ENCODE data around the gene RIN3.

The RIN3 gene

DNA sequence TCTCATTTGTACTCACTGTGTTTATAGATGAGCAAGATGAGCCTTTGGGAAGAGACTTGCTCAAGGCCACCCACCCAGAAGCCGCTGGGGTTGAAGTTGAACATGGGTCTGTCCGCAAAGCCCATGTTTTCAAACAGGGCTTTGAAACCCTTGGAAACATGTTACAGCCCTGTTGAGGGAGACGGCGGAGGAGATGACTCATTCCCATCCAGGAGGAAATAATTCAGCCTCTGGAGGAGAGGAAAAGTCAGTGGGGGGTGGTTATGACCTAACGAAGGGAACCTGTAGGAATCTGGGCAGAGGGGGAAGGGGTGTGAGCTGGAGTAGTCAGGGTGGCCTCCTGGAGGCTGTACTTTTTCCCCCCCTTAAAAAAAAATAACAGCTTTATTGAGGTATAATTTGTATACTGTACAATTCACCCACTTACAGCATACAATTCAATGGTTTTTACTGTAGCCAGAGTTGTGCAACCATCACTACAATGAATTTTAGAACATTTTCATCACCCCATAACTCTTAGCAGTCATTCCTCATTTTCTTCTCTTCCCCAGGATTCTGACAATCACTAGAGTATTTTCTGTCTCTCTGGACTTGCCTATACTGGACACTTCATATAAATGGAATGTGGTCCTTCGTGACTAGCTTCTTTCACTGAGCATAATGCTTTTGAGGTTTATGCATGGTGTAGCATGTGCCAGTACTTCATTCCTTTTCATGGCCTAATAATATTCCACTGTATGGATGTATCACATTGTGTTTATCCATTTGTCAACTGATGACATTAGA is 1.9 kb upstream of the RIN3 start:
- no peak for DNase-seq (ENCODE audit: low read depth in 3 of 3)

DNA sequence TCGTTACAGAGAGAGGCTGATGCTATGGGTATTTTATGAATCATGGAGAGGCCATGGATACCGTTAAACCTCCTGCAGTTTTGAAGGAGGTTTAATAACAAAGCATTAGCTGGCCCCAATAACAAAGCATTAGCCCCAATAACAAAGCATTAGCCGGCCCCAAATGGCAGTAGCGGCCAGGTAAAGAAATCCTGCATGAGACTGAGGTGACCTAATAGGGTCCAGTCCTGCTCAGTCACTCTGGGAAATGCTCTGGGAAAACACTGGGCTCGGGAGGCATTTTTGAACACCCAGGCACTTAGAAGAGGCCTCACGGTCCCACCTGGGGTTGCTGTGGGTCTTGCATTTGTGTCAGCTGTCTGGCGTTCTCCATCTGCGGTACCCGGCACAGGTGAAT is 776 bp upstream of the RIN3 start:
- DNase-seq (ENCODE audit: low read depth in 3 of 3) = no peak

DNA sequence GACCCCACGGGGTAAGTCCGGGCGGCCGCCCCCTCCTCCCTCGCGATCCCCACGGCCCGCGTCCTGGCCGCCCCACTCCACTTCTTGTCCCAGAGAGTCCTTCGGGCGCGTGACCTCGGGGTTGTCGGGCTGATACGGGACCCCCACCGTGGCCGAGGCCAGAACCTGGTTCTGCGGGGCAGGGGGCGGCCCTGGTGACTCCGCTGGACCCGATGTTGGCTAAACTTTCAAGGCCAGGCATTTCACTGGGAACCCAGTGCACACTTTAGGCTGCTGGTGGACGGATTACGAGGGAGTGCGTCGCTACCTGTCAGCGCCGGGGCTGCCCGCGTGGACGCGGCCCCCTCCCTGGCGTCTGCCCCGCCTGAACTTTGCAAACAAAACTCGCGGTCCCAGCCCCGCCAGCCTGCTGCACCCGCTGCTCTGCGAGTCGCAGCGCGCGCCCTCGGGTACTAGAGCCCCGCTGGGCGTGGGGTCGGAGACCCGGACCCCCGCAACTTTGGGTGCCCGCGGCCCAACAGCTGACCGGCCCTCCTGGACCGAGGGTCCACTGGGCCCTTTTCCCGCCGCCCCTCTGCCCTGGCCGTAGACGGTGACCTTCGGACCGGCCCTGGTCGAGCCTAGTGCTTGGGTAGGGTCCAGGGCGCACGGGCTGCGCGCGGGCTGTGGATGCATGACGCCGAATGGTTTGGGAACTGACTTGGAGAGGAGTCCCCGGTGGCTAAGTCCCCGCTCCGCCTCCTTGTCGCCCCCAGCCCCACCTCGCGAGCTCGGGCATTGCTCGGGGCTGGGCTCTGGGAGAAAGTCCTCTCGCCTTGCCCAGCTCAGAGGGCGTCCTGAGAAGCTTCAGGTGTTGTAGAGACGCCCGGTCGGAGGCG is 624 bp downstream of the RIN3 start:
- DNase-seq (ENCODE audit: low read depth in 3 of 3) = peak in 1 of 3 experiments; percentile 21

DNA sequence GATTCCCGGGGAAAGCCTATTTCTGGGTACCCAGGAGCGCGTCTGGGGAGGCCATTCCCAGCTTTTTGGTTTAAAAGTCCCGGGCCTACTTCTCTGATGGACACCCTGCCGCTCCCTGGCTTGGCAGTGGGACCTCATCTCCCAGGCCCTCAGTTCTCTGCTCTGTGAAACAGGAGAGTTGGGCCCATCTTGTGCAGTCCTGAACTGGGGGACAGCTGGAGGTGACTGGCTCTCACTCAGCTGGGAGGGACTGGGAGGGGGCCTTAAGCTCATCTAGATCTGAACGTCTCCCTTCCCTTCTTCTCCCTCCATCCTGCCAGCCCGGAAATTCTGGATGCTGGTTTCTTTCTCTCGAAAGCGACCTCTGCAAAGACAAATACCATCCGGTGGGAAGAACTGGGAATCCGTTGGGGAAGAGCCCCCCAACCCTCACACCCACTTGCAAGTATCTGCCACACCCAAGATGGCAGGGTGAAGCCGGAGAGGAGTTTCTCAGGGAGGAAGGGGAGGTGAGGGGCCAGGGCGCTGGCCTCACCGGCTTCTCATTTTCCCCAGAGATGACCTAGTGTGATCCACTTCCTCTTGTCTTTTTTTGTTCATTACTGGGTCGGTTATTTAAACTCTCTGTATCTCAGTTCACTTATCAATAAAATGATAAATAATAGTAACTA is 1.4 kb downstream of the RIN3 start:
- no peak for DNase-seq (ENCODE audit: low read depth in 3 of 3)

DNA sequence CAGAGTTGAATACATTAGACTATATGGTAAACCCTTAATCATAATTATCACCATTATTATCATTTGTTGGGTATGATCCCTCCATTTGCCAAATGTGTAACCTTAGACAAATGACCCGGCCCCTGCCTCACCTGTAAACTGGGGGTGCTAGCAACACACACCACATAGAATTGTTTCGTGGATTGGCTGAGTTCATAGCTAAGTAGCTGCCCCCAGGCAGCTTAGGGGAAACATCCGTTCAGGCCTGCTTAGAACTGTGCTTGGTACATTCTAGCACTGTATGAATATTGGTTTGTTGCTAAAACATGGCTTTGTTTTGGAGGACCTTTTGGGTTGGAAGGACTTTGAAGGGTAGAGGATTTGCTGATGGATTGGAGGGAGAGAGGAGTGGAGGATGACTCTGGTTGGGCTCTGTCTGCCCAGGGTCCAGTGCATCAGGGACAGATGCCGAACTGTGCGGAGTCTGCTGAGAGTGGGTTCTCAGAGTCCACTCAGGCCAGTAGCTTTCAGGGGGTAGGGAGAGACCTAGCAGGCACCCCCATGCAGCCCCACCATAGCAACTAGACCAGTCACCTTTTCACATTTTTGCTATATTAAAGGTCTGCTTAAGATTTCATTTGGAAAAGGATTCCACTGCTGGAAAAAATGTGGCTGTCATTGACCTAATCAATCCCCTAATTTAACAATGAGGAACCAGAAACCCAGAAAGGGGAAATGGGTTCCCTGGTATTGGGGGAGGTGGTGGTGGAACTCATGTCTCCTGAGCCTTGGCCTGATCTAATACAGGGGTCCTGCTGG is 2.2 kb downstream of the RIN3 start:
- DNase-seq (ENCODE audit: low read depth in 3 of 3) = no peak

DNA sequence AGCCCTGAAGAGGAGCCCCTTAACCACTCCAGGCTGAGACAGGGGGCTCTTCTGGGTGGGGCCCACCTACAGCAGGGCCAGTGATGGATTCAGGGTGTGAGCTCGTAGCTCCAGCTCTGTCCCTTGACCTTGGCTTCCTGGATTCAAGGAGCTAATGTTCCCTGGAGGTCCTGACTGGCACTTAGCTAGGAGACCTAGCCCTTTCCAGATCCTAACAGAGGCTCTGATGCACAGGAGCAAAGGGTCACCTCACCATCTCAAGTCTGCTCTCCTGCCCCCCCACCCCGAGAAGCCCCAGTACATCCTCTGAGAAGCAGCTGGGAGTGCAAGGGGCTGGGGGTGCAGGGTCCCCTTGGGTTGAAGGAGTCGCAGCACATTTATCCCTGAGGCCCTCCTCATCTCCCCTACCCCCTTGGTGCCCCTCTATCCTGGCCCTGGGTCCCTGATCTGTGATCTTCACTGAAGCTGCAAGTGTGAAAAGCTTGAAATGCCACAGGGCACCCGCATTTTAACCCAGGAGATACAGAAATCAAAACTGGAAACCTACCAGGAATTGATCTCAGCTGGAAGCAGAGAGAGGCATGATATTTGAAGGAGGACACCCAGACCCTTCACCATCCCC is 2.9 kb downstream of the RIN3 start:
- DNase-seq (ENCODE audit: low read depth in 3 of 3) = no peak

DNA sequence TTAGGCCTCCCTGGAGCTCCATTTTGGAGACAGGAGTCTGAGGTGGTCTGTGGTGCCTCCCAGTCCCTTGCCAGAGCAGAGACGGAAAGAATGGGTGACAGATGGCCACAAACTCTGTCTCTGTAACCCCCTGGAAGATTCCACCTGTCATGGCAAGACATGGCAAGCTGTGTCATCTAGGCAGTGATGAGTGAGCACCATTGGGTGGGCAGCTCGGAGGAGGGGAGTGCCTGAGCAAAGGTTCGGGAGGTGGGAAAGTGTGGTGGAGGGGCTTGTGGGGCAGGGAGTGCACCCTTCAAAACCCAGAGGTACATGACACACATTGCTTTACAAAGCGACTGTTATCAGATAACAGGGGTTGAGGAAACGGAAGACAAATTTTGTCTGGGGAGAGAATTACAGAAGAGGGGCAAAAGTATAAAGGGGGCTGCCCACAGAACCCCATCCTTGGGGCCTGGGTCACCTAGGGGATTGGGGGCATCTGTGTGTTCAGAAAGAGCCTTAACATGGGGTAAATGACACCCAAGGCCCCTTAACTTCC is 3.5 kb downstream of the RIN3 start:
- DNase-seq (ENCODE audit: low read depth in 3 of 3) = peak in 1 of 3 experiments; percentile 18

DNA sequence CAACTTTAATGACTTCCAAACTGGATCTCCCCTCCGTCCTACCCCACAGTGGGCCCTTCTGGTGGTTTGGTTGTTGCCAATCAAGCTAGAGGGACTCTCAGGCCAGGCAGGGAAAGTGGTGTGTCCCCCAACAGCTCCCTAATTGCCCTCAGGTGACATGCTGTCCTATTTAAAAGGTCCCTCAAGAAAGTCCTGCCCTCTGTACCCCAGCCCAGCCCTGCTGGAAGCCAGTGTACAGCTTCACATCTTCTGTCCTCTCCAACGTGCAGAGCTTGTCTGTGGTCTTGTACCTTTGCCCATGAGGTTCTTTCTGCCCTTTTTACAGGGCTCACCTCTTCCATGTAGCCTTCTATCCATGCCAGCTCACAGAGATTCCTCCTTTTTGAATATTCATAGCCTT is 4.2 kb downstream of the RIN3 start:
- no peak for DNase-seq (ENCODE audit: low read depth in 3 of 3)

DNA sequence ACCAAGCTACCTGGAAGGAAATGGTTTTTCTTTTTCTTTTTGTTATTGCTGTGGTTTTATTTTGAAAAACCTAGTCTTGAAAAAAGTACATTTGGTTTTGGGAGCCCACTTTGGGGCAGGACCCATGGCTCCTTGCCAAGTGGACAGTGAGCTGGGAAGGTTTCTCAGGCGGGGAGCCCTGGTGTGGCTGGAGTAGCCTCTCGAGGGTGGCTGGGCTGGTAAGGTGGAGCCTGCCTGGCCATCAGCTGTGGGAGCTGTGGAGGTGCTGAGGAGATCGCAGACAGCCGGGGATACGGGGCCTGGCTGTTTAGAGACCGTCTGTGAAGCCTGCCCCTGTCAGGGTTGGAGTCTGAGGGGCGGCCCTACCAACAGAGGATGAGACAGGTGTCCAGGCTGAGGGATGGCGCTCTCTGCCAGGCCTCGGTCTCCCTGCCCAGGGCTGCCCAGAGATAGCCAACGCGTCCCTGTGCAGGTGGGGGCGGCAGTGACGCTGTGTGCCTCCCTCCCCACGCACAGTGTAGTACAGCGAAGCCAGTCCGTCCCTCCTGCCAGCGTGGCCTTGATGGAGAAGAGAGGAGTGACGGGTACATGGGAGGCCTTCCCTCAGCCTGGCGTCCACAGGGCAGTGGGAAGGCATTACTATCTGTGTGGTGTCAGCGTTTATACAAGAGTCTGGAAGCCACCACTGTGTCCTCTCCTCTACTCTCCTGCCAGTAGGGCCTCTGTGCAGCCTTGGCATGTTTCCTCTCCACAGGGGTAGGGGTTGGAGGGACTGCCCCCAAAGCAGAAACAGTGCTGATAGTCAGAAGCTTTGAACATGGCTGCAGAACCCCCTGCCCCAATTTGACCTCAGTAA is 5.9 kb downstream of the RIN3 start:
- no peak for DNase-seq (ENCODE audit: low read depth in 3 of 3)

DNA sequence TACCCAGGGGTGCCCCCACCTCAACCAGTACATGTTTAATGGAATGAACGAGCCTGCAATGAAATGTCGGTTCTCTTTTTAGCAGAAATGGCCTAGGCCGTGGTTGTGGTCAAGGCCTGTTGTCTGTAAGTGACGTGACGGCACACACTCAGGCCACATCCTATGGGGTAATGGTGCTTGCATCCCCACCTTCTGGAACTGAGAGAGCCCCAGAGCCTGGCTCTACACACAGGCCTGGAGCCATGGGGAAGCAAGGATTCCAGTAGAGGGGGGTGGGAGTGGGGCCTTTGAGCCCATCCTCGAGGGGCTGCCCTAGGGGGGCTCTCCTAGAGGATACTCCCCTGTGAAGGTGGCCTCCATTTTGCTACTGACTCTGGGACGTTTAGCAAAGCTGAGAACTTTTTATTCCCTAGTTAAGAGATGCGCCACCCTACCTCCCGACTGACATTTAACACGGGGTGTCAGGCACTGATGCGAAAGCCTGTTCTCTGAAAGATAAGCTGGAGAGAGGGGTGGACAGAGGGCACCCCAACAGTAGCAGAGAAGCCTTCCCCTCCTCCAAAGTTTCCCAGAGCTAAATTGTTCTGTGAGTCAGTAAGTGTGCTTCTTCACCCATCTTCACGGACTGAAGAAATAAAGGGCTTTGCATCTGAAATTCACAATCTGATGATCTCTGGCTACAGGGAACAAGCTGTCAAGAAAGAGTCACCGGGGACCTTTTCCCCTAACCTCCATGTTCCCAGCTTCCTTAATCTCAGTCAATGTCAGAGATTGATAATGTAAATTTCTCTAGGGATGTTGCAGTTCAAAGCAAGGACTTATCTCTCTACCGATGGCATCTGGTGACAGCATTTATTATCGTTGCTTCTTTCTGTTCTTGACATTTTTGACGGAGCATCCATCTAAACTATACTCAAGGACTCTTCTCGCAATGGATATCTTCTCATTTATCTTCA is 6.8 kb downstream of the RIN3 start:
- no peak for DNase-seq (ENCODE audit: low read depth in 3 of 3)

DNA sequence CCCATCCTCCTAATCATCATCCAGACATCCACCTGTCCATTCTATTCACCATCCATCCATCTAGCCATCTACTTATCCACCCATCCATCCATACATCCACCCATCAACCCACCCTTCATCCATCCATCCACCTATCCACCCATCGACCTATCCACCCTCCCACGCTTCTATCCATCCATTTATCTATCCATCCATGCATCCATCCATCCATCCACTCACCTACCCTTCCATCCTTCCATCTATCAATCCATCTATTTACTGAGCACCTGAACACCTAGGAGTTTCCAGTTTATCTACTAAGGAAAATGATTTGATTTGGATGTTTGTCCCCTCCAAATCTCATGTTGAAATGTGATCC is 7.5 kb downstream of the RIN3 start:
- DNase-seq (ENCODE audit: low read depth in 3 of 3) = no peak

DNA sequence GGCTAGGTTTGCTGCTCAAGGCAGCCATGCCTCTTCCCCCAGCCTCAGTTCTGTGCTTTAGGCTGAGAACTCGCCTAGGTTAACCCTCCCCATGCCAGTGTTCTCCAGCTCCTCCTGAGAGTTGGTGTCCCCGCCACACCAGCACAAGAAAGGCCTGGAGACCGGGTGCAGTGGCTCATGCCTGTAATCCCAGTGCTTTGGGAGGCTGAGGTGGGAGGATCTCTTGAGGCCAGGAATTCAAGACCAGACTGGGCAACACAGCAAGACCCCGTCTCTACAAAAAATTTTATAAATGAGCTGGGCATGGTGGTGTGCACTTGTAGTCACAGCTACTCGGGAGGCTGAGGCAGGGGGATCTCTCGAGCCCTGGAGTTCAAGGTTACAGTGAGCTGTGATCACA is 10.2 kb downstream of the RIN3 start:
- no peak for DNase-seq (ENCODE audit: low read depth in 3 of 3)

DNA sequence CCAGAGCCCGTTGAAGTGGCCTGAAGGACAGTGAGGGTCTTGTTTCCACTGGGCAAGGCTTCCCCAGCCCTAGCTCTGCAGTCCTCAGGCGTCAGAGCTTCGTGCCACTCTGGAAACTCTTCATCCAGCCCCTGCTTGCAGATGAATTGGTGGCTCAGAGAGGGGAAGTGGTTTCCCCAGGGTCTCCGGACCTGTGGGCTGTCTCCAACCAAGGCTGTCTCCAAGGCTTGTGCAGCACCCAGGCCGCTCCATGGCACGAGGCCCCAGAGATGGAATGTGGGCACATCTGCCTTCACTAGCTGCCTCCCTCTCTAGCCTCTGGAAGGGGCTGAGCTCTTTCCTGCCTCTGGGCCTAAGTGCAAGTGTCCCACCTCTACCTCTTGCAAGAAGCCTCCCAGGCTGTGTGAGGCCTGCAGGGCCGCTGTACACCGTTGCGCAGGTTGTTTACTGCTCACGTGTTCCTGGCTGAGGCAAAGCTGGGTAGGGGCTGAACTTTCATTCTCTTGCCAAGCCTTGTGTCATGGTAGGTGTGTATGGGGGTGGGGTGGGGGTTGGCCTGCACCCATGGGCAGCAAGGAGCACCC is 11.1 kb downstream of the RIN3 start:
- DNase-seq (ENCODE audit: low read depth in 3 of 3) = no peak

DNA sequence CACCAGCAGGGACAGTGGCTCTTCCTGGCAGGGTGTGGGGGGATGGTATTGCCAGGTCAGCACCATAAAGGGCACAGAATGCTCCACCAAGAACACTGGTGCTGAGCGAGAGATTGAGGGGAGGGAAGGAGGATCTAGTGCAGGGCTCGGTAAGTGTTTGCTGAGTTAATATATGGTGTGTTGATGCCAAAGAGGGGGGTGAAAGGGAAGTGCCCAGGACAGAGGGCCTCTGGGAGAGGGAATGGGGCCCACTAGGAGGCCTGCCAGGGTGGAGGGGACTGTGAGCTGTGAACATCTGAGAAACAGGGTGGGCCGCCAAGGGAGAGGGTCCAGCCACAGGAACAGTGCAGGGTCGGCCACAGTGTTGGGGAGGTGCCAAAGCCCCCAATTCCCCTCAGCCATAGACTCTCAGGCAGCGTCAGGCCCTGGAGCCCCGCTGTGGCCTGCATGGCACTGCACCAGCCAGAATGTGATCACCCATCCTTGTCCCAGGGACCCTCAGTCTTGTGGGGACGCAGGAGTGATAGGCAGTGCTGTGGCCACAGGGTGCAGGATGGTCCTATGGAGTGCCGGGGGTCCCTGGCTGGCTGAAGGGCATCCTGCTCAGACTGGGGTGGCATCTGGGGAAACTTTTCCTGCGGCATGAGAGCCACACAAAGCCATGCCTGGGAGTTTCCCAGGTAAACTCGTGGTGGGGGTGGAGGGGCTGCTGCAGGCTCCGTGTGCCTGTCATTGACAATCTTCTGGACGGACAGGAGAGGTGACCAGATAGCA is 11.9 kb downstream of the RIN3 start:
- DNase-seq (ENCODE audit: low read depth in 3 of 3) = no peak

DNA sequence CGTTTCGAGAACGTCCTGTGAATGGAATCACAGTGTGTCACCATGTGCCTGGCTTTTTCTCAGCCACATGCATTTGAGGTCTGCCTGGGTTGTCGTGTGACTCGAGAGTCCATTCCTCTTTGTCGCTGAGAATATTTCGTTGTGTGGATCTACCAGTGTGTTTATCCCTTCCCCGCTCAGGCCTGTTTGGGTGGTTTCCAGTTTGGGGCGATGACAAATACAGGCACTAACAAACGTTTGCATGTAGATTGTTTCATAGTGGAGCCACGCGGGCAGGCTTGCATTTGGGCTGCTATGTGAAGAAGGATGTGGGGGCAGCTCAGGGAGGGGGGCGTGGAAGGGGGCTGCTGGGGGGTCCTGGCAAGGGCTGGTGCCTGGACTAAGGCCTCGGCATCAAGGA is 14.1 kb downstream of the RIN3 start:
- DNase-seq (ENCODE audit: low read depth in 3 of 3) = no peak

DNA sequence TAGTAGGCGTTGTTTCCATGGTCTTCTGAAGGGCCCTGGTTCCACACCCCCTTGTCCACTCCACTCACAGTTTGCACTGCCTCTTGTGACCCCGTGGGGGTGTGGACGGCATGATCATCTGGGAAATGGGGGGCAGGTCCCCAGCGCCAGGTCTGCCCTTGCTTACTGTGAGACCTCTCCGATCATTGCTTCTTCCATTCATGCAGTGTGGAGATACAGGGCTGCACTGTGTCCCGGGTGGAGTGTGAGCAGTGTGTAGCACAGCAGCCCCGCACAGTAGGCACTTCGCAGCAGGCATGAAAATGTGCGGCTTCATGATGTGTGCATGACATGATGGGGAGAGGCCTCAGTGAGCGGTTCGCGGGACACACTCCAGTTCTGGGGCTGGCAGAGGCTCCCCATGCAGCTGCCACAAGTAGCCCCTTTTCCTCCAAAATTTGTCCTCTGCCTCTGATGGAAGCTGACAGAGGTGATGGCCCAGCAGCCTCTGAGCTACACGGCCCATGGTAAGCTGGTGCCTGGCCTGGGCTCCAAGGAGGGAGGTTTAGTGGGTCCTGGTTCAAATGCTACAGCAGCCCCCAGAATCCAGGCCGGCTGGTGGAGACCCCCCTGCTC is 15.0 kb downstream of the RIN3 start:
- no peak for DNase-seq (ENCODE audit: low read depth in 3 of 3)

DNA sequence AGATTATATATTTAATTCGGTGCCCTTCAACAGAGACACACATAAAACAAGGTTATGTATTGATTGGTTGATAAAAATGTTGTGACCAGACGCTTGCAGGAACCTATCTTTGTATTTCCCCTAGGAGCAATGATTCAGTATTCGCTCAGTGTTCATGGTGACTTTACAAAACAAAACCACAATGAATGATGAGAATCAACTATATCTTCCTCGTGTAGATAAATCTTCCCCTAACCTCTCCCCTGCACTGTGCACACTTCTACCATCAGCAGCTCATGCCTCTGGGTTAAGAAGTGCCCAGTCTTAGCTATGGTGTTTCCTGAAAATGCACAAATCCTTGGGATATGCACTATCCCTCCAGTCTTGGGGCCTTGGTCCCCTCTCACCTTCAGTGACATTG is 16.3 kb downstream of the RIN3 start:
- DNase-seq (ENCODE audit: low read depth in 3 of 3) = no peak
